Glutamatergic neuron (in vitro differentiated cells): Measurements from ENCODE around the gene PHLDB2. TPM values are rescaled to one million over a fixed set of nuclear protein-coding genes. Genes with fewer than 3 reads are reported as not detected.

Source experiments
- DNase-seq: peaks from one replicate; pipeline ENCODE4 v3.0.0; 2022
- H3K27ac Mint-ChIP-seq: one replicate; pipeline ENCODE4 v1.8.0; 2020; ENCODE audit warnings: mild to moderate bottlenecking, mixed read lengths, inconsistent platforms; ENCODE audit not compliant: unreplicated experiment
- H3K27me3 Mint-ChIP-seq: one replicate; pipeline ENCODE4 v1.8.0; 2020; ENCODE audit warnings: mild to moderate bottlenecking, moderate library complexity, mixed read lengths, inconsistent platforms; ENCODE audit not compliant: unreplicated experiment
- H3K36me3 Mint-ChIP-seq: one replicate; pipeline ENCODE4 v1.8.0; 2020; ENCODE audit warnings: mild to moderate bottlenecking, mixed read lengths, inconsistent platforms; ENCODE audit not compliant: unreplicated experiment
- H3K4me1 Mint-ChIP-seq: one replicate; pipeline ENCODE4 v1.8.0; 2020; ENCODE audit warnings: mild to moderate bottlenecking, low read depth, mixed read lengths, inconsistent platforms; ENCODE audit not compliant: unreplicated experiment
- H3K4me3 Mint-ChIP-seq: one replicate; pipeline ENCODE4 v1.8.0; 2020; ENCODE audit warnings: mild to moderate bottlenecking, mixed read lengths, inconsistent platforms; ENCODE audit not compliant: unreplicated experiment
- H3K9me3 Mint-ChIP-seq: one replicate; pipeline ENCODE4 v1.8.0; 2020; ENCODE audit warnings: mild to moderate bottlenecking, moderate library complexity, mixed read lengths, inconsistent platforms; ENCODE audit not compliant: unreplicated experiment
- total RNA-seq: library from RNA; stranded (reverse); fragmentation: NEBNext Ultra II Directional; extraction: Animal tissue kit (Norgen Biotek cat#: 25700); gene quantifications from one replicate; pipeline ENCODE4 v1.2.1, GENCODE V29; 2021; ENCODE audit not compliant: unreplicated experiment
- TF ChIP-seq, protein P1 (sequence below): fragments of 200-600 bp; sonication (generic); IDR thresholded peaks from one replicate; pipeline ENCODE4 v1.5.0; 2021; ENCODE audit not compliant: partially characterized antibody, unreplicated experiment

PHLDB2 gene
- total RNA-seq, 1 donor from 2014 or later = 18.7 TPM

DNA sequence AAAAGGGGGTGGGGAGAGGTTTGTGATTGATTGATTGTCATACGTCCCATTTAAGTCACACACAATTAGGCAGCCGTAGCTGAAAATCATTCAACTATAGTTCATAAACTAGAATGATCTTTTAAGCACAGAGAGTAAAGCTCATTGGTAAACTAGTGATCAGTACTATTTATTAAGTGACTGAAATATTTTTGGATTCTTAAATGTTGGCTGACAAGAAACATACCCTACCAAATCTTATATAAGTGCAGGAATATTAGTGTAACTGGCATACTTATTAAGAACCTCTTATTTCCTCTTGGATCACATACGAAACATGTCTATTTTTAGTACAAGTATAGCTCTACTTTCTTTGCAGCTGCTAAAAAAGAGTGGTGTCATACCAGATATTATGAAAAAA lies 111.3 kb downstream of the PHLDB2 start:
- Mint-ChIP-seq H3K27me3 (peaks cover 2% of the 10 kb centered on the region), H3K4me3 (no peak overlapping the region), H3K27ac (no peak overlapping the region), H3K4me1 (peaks cover 3% of the 10 kb centered on the region), H3K36me3 (no peaks in the 10 kb centered on the region), H3K9me3 (peaks cover 2% of the 10 kb centered on the region)
- DNase-seq = no peak
- TF ChIP-seq, protein P1, sequence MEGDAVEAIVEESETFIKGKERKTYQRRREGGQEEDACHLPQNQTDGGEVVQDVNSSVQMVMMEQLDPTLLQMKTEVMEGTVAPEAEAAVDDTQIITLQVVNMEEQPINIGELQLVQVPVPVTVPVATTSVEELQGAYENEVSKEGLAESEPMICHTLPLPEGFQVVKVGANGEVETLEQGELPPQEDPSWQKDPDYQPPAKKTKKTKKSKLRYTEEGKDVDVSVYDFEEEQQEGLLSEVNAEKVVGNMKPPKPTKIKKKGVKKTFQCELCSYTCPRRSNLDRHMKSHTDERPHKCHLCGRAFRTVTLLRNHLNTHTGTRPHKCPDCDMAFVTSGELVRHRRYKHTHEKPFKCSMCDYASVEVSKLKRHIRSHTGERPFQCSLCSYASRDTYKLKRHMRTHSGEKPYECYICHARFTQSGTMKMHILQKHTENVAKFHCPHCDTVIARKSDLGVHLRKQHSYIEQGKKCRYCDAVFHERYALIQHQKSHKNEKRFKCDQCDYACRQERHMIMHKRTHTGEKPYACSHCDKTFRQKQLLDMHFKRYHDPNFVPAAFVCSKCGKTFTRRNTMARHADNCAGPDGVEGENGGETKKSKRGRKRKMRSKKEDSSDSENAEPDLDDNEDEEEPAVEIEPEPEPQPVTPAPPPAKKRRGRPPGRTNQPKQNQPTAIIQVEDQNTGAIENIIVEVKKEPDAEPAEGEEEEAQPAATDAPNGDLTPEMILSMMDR = no peak

- Mint-ChIP-seq H3K27ac (no peak overlapping the region), H3K27me3 (peaks cover 2% of the 10 kb centered on the region), H3K4me1 (peaks cover 3% of the 10 kb centered on the region), H3K9me3 (peaks cover 2% of the 10 kb centered on the region), H3K4me3 (no peak overlapping the region), H3K36me3 (no peaks in the 10 kb centered on the region)
- DNase-seq = no peak
- TF ChIP-seq, protein P1 = no peak
These were observed 112.6 kb downstream of the PHLDB2 start for GRCh38 chr3:111971533-111972130.

DNA sequence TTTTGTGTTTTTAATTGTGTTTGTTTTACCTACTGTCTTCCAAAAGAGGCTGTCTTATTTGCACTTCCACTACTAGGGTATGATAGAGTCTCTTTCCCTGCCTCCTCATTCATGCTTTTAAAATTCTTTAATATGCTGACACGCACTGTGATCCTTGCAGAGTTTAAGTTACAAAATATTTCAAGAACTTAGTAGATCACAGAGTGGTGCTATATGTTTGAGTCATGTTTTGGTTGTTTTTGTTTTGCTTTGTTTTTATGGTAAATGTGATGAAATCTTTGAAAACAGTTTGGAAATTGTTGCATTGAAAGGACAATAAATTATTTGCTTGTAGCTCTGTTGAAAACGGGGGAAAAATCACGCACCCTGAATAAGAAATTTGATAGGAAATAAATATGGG lies 113.8 kb downstream of the PHLDB2 start:
- Mint-ChIP-seq H3K27ac (no peak overlapping the region), H3K27me3 (no peaks in the 10 kb centered on the region), H3K36me3 (no peaks in the 10 kb centered on the region), H3K9me3 (no peaks in the 10 kb centered on the region), H3K4me1 (no peaks in the 10 kb centered on the region), H3K4me3 (no peak overlapping the region)
- TF ChIP-seq, protein P1 = no peak
- no peak for DNase-seq

DNA sequence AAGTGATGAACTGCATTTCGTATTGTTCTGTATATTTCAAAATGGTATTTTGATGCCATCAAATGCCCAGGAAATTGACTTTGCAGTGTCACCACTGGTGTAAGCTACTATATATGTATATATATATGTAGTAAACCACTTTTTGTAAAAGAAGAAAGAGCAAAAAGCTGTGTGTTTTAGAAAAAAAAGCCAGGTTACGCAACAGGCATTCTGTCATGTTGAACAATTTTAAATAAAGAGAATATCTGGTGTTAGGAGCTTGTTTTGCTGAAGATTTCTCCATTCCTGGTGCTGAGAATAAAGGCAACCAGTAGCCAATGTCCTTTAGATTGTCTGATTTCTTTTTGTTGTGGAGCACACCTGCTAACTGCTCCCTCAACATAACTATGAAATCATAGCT lies 116.1 kb downstream of the PHLDB2 start:
- Mint-ChIP-seq H3K4me1 (peaks cover 2% of the 10 kb centered on the region), H3K9me3 (no peaks in the 10 kb centered on the region), H3K27ac (no peak overlapping the region), H3K36me3 (no peaks in the 10 kb centered on the region), H3K27me3 (no peaks in the 10 kb centered on the region), H3K4me3 (no peak overlapping the region)
- no peak for DNase-seq
- TF ChIP-seq, protein P1 = no peak

DNA sequence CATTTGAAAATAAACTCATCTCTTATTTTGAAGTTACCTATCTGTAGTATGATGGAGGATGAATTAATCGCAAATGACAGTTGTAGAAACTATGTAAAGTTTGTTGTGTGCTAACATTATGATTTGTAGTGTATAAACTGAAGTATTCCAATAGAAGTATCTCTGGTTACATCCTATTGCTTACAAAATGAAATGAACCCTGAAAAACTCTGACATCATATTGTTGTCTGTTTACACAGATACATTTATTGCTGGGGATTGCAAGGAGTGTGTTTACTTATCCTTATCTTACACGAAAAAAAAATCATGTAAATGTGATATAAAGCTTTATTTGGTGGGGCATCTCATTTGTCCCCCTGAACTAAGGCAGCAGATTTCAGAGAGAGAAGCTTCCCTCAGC lies 117.2 kb downstream of the PHLDB2 start:
- H3K27me3 Mint-ChIP-seq = no peaks in the 10 kb centered on the region

More for the DNA sequence above, 117.2 kb downstream of the PHLDB2 start:
- no peak overlapping the region for H3K27ac Mint-ChIP-seq
- TF ChIP-seq, protein P1 = no peak
- H3K4me3 Mint-ChIP-seq = no peak overlapping the region
- no peak for DNase-seq
- no peaks in the 10 kb centered on the region for H3K36me3 Mint-ChIP-seq
- peaks cover 5% of the 10 kb centered on the region for H3K4me1 Mint-ChIP-seq
- no peaks in the 10 kb centered on the region for H3K9me3 Mint-ChIP-seq
